ENCODE measurements around the gene CHCHD3. TPM values are rescaled to one million over a fixed set of nuclear protein-coding genes. Genes with fewer than 3 reads are reported as not detected.

CHCHD3 gene
- total RNA-seq, 1 experiment from 2014 or later, result 102 TPM

- no peaks in the 10 kb centered on the region for H3K9me3 Mint-ChIP-seq (ENCODE audit: unreplicated experiment)
- no peaks in the 10 kb centered on the region for H3K27me3 Mint-ChIP-seq (ENCODE audit: insufficient read depth, unreplicated experiment)
- intact Hi-C loops (cut with micrococcal nuclease; ENCODE audit: unreplicated experiment), result loop anchor here (2.0 kb wide), 1 partner anchor 50 kb away; no protein-coding TSS in a partner anchor
- Histone ChIP-seq H3K36me3 (ENCODE audit: control insufficient read depth, insufficient read depth, low read length) (no peaks in the 10 kb centered on the region), H3K4me1 (peaks cover 29% of the 10 kb centered on the region), H3K27me3 (replicated peaks; ENCODE audit: control insufficient read depth, insufficient read depth, low read length) (no peaks in the 10 kb centered on the region), H3K9me3 (no peaks in the 10 kb centered on the region), H3K4me3 (ENCODE audit: low read depth, low read length) (no peak overlapping the region)
- BruUV-seq (replicated peaks), result no TSS peak
- no peak for DNase-seq
- H3K4me1 Mint-ChIP-seq (ENCODE audit: low read depth, unreplicated experiment), result peaks cover 16% of the 10 kb centered on the region
- ChIA-PET CTCF (no interaction called here), POLR2A (no interaction called here)
- no peak for TF ChIP-seq CTCF (IDR thresholded peaks at IDR 0.05; ENCODE audit: insufficient read depth in 1 of 2, low read depth in 1 of 2, low read length in 1 of 2, severe bottlenecking in 1 of 2, unreplicated experiment in 1 of 2)
- H3K27ac Mint-ChIP-seq (ENCODE audit: unreplicated experiment), result no peak overlapping the region
- peaks cover 5% of the 10 kb centered on the region for H3K36me3 Mint-ChIP-seq (ENCODE audit: insufficient read depth, unreplicated experiment)
- H3K4me3 Mint-ChIP-seq (ENCODE audit: unreplicated experiment), result no peak overlapping the region
Observed at GRCh38 chr7:133052401-133052756, 29.5 kb downstream of the CHCHD3 start.

GRCh38 chr7:133051719-133052400 is 30.0 kb downstream of the CHCHD3 start:
- CTCF ChIA-PET, result no interaction called here

GRCh38 chr7:133051066-133051465 is 30.8 kb downstream of the CHCHD3 start:
- H3K4me3 Mint-ChIP-seq (ENCODE audit: unreplicated experiment), result no peak overlapping the region
- Histone ChIP-seq H3K4me3 (ENCODE audit: low read depth, low read length) (no peak overlapping the region), H3K9me3 (no peaks in the 10 kb centered on the region), H3K27me3 (replicated peaks; ENCODE audit: control insufficient read depth, insufficient read depth, low read length) (no peaks in the 10 kb centered on the region), H3K36me3 (ENCODE audit: control insufficient read depth, insufficient read depth, low read length) (no peaks in the 10 kb centered on the region), H3K4me1 (peaks cover 29% of the 10 kb centered on the region)
- peaks cover 16% of the 10 kb centered on the region for H3K4me1 Mint-ChIP-seq (ENCODE audit: low read depth, unreplicated experiment)
- peak in 1 of 2 experiments; percentile 26 for DNase-seq
- H3K27ac Mint-ChIP-seq (ENCODE audit: unreplicated experiment), result no peak overlapping the region
- CTCF ChIA-PET, result interaction anchor here (0.5 to 0.6 kb wide), 2 partner anchors 9 to 245 kb away, joined by 3 read pairs; no protein-coding TSS in a partner anchor
- intact Hi-C loops (cut with micrococcal nuclease; ENCODE audit: unreplicated experiment), result no loop called here
- H3K36me3 Mint-ChIP-seq (ENCODE audit: insufficient read depth, unreplicated experiment), result peaks cover 5% of the 10 kb centered on the region
- peak; percentile 34 to 49 for TF ChIP-seq CTCF (IDR thresholded peaks at IDR 0.05; ENCODE audit: insufficient read depth in 1 of 2, low read depth in 1 of 2, low read length in 1 of 2, severe bottlenecking in 1 of 2, unreplicated experiment in 1 of 2)
- H3K27me3 Mint-ChIP-seq (ENCODE audit: insufficient read depth, unreplicated experiment), result no peaks in the 10 kb centered on the region
- POLR2A ChIA-PET, result no interaction called here
- no TSS peak for BruUV-seq (replicated peaks)
- no peaks in the 10 kb centered on the region for H3K9me3 Mint-ChIP-seq (ENCODE audit: unreplicated experiment)

More at GRCh38 chr7:133051719-133052400, 30.0 kb downstream of the CHCHD3 start:
- peaks cover 29% of the 10 kb centered on the region for H3K4me1 ChIP-seq
- POLR2A ChIA-PET, result no interaction called here
- BruUV-seq (replicated peaks), result no TSS peak
- peaks cover 16% of the 10 kb centered on the region for H3K4me1 Mint-ChIP-seq (ENCODE audit: low read depth, unreplicated experiment)
- H3K36me3 ChIP-seq (ENCODE audit: control insufficient read depth, insufficient read depth, low read length), result no peaks in the 10 kb centered on the region
- H3K9me3 Mint-ChIP-seq (ENCODE audit: unreplicated experiment), result no peaks in the 10 kb centered on the region
- H3K9me3 ChIP-seq, result no peaks in the 10 kb centered on the region
- TF ChIP-seq CTCF (IDR thresholded peaks at IDR 0.05; ENCODE audit: insufficient read depth in 1 of 2, low read depth in 1 of 2, low read length in 1 of 2, severe bottlenecking in 1 of 2, unreplicated experiment in 1 of 2), result no peak
- H3K4me3 ChIP-seq (ENCODE audit: low read depth, low read length), result no peak overlapping the region
- peaks cover 5% of the 10 kb centered on the region for H3K36me3 Mint-ChIP-seq (ENCODE audit: insufficient read depth, unreplicated experiment)
- no peak overlapping the region for H3K4me3 Mint-ChIP-seq (ENCODE audit: unreplicated experiment)
- no peak overlapping the region for H3K27ac Mint-ChIP-seq (ENCODE audit: unreplicated experiment)
- no peak for DNase-seq
- H3K27me3 ChIP-seq (replicated peaks; ENCODE audit: control insufficient read depth, insufficient read depth, low read length), result no peaks in the 10 kb centered on the region
- intact Hi-C loops (cut with micrococcal nuclease; ENCODE audit: unreplicated experiment), result loop anchor here (2.0 kb wide), 1 partner anchor 49 kb away; no protein-coding TSS in a partner anchor
- H3K27me3 Mint-ChIP-seq (ENCODE audit: insufficient read depth, unreplicated experiment), result no peaks in the 10 kb centered on the region
